ENCODE results near the gene CGNL1.

DNA sequence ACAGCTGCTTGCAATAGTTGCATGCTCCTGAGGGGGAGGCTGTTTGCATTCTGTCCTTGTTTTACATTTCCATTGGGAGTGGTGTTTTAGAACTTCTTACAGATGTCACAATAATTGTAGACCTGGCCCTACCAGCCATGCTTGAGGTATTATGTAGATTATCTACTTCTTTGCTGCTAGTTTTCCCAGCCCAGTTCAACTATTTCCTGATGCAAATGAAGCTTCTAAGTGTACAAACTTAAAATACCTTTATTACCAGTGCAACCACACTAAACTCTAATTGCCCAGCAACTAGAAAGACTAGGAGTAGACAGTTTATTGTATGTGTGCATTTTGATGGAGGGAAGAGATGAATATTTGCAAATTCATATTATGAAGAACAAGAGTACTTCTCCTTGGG, 110.5 kb downstream of the CGNL1 start:
- TF ChIP-seq EZH2 (IDR thresholded peaks at IDR 0.05; ENCODE audit: low read depth) (no peak), CTCF (conservative IDR thresholded peaks at IDR 0.05) (no peak)
